Body of pancreas (tissue), 4 donors: Measurements from ENCODE around the gene PTPN14. TPM values are rescaled to one million over a fixed set of nuclear protein-coding genes. Genes with fewer than 3 reads are reported as not detected.

Experiments
- ATAC-seq: fragments of 150-250 bp; one replicate; pipeline ENCODE4 v1.9.1; 2016
- DNase-seq, 4 donors: peaks; one replicate each; pipeline ENCODE4 v3.0.0-alpha.2; 2019
- H3K27ac ChIP-seq, 4 donors: fragments of 200-600 bp; sonication (generic); 1 replicate in 3 of 4; 2 replicates in 1 of 4; pipeline versions ENCODE4 v1.5.1 to v1.6.1; 2016 to 2019; ENCODE audit warnings: mild to moderate bottlenecking in 1 of 4, mixed read lengths in 1 of 4, moderate library complexity in 1 of 4
- H3K27me3 ChIP-seq, 2 donors: fragments of 200-600 bp; sonication (generic); one replicate each; pipeline ENCODE4 v1.6.0; 2016; ENCODE audit warnings: mild to moderate bottlenecking in 1 of 2
- H3K36me3 ChIP-seq, 2 donors: fragments of 200-600 bp; sonication (generic); replicated peaks in 1 of 2; 2 replicates each; pipeline ENCODE4 v1.5.1; 2016; ENCODE audit warnings: low read depth in 2 of 2; ENCODE audit not compliant: insufficient read depth in 1 of 2
- H3K4me1 ChIP-seq: fragments of 200-600 bp; sonication (generic); one replicate; pipeline ENCODE4 v1.6.0; 2016
- H3K4me3 ChIP-seq, 2 donors: fragments of 200-600 bp; sonication (generic); 1 replicate in 1 of 2; 2 replicates in 1 of 2; pipeline ENCODE4 v1.5.1; 2016 to 2019
- H3K9me3 ChIP-seq, 3 donors: fragments of 200-600 bp; sonication (generic); 1 replicate in 2 of 3; 2 replicates in 1 of 3; pipeline ENCODE4 v1.5.1; 2016
- POLR2A ChIP-seq, 3 donors: fragments of 450-650 bp; IDR thresholded peaks; one replicate each; pipeline ENCODE4 v1.6.1; 2016; ENCODE audit warnings: antibody characterized with exemption in 3 of 3, mild to moderate bottlenecking in 2 of 3
- WGBS, 2 donors: methylation state at CpG; one replicate each; pipeline ENCODE4 v1.1.5; 2017; 5-methylcytosine and 5-hydroxymethylcytosine counted together
- intact Hi-C: fragments of 100-400 bp; cut with DNase I; formaldehyde crosslinking; loops from one replicate; pipeline ENCODE4 v1.15.1; 2023
- total RNA-seq, 2 donors: library from RNA; depleted of rRNA; stranded (reverse); fragments of >200 nt; gene quantifications; one replicate each; pipeline ENCODE4 v1.1.0, GENCODE V29; 2016
- TF ChIP-seq, protein P1 (sequence below), 7 experiments: fragments of 450-650 bp in 4 of 7; fragments of 200-600 bp in 3 of 7; sonication (generic) in 3 of 7; IDR thresholded peaks; one replicate each; pipeline ENCODE4 v1.5.1; 2016 to 2019; ENCODE audit warnings: antibody characterized with exemption in 7 of 7

The PTPN14 gene
- total RNA-seq, 2 donors from 2014 or later: 10.5 to 18.7 TPM

DNA sequence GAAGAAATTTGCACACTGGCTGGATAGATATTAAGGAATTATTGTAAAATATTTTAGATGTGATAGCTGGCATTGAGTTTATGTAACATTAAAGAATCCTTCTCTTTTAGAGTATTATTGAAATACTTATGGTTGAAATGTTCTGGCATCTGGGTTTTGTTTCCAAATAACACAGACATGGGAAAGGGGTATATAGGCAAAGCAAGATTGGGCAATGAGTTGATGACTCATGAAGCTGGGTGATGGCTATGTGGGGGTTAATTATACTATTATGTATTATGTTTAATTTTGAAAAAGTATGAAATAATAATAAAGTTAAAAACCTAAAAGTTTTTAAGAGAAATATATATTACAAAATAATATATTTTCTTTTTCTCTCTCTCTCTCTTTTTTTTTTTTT, 12.5 kb upstream of the PTPN14 start:
- TF ChIP-seq POLR2A (IDR thresholded peaks at IDR 0.05): no peak
- TF ChIP-seq, protein P1, sequence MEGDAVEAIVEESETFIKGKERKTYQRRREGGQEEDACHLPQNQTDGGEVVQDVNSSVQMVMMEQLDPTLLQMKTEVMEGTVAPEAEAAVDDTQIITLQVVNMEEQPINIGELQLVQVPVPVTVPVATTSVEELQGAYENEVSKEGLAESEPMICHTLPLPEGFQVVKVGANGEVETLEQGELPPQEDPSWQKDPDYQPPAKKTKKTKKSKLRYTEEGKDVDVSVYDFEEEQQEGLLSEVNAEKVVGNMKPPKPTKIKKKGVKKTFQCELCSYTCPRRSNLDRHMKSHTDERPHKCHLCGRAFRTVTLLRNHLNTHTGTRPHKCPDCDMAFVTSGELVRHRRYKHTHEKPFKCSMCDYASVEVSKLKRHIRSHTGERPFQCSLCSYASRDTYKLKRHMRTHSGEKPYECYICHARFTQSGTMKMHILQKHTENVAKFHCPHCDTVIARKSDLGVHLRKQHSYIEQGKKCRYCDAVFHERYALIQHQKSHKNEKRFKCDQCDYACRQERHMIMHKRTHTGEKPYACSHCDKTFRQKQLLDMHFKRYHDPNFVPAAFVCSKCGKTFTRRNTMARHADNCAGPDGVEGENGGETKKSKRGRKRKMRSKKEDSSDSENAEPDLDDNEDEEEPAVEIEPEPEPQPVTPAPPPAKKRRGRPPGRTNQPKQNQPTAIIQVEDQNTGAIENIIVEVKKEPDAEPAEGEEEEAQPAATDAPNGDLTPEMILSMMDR (IDR thresholded peaks at IDR 0.05): no peak
- no peak for ATAC-seq

DNA sequence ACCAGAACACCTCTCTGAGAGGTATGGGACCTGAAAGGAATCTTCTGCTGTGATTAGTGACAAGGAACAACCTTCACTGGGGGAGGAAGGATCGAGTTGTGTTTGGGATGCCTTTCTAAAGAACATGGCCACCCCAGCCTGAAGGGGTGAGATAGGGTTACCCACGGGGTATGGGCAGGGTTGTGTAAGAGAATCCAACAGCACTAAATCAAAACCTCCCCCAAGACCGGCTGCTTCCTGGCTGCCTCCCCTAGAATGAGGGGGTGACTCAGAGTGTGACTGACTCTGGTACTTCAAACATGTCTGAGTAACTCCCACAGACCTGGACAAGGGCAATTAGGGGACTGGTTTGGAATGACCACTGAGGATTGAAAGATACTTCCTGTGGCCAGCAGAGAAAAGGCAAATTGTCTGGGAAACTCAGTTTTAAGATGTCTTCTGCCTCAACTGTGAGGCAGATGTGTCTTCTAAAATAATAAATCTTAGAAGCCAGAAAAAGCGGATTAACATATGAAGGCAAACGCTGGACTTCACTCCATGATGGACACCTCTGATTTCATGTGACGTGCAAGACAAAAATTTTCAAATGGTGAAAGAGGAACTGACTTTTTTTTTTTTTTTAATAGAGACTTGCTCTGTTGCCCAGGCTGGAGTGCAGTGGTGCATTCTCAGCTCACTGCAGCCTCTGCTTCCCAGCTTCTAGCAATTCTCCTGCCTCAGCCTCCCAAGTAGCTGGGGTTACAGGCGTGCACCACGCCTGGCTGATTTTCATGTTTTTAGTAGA, 6.7 kb upstream of the PTPN14 start:
- TF ChIP-seq, protein P1 (IDR thresholded peaks at IDR 0.05): no peak
- no peak for TF ChIP-seq POLR2A (IDR thresholded peaks at IDR 0.05)
- DNase-seq (no peak), ATAC-seq (no peak)
- Histone ChIP-seq H3K36me3 (no peaks in the 10 kb centered on the region), H3K4me3 (no peak overlapping the region), H3K4me1 (no peaks in the 10 kb centered on the region), H3K27me3 (no peaks in the 10 kb centered on the region), H3K27ac (no peak overlapping the region), H3K9me3 (no peaks in the 10 kb centered on the region)
- intact Hi-C loops: no loop called here
- WGBS, 2 donors: 53 to 67% methylated on average over 8 of the region's 8 CpGs

More for the DNA sequence above, 12.5 kb upstream of the PTPN14 start:
- no peak overlapping the region for H3K27ac ChIP-seq
- intact Hi-C loops: no loop called here
- no peaks in the 10 kb centered on the region for H3K9me3 ChIP-seq
- H3K27me3 ChIP-seq: no peaks in the 10 kb centered on the region
- H3K36me3 ChIP-seq: no peaks in the 10 kb centered on the region
- no peak for DNase-seq
- no peaks in the 10 kb centered on the region for H3K4me1 ChIP-seq
- H3K4me3 ChIP-seq: no peak overlapping the region

DNA sequence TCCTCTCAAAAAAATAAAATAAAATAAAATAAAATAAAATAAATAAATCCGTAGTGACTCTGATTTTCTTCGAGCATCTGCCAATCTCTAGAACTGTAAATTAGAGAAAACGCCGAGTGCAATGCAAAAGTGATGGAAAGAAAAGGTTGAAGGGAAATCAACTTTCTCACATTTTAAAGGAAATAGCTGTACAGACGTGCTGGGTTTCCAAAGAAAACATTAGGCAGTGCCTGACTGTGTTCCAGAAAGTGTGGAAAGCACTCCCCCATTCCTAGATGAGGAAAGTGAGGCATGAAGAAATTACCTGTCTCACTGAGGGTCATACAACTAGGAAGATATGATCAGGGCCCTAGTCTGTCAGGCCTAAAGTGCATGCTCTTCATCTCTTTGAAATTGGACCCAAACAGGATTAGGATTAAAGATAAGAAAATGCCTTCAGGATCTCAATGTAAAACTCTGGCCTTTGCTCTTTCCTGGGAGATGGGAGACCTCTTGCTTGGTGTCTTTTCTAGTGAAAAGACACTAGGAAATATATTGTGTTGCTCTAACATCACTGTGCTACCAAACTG, 1.8 kb upstream of the PTPN14 start:
- ATAC-seq: no peak
- no peaks in the 10 kb centered on the region for H3K36me3 ChIP-seq
- intact Hi-C loops: no loop called here
- WGBS, 2 donors: 76 to 83% methylated on average over 5 of the region's 5 CpGs
- H3K4me1 ChIP-seq: peaks cover 28% of the 10 kb centered on the region
- H3K9me3 ChIP-seq: no peaks in the 10 kb centered on the region
- H3K27ac ChIP-seq: peak overlapping the region in 3 of 4 donors; percentile 96 to 98 (median 98)
- DNase-seq: no peak
- no peaks in the 10 kb centered on the region for H3K27me3 ChIP-seq
- TF ChIP-seq, protein P1 (IDR thresholded peaks at IDR 0.05): no peak
- TF ChIP-seq POLR2A (IDR thresholded peaks at IDR 0.05): no peak
- no peak overlapping the region for H3K4me3 ChIP-seq

DNA sequence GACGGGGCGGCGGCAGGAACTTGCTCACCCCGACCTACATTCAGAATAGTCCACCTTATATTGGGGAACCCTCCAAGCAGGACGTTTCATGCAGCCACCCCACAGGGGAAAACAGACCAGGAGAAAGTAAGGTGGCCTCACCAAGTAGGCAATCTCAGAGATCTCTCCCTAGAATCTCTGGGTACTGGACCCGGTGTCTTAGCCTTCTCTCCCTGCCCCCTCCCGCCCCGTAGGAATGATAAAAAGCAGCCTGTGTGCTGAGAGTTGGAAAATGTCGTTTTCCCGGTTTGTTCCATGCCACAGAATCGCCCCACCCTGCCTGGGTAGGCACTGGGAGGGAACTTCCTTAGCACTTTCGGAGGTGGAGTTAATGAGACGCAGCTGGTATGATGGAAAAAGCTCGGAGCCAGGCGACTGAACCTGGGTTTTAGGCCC, 789 bp upstream of the PTPN14 start:
- DNase-seq (peak; percentile 70 to 82 (median 75)), ATAC-seq (peak; percentile 63)
- H3K27ac ChIP-seq: peak overlapping the region; percentile 96 to 99 (median 98)
- 0% methylated on average over 11 to 15 of the region's 15 CpGs for WGBS, 2 donors
- TF ChIP-seq POLR2A (IDR thresholded peaks at IDR 0.05): peak in 2 of 3 donors; percentile 63 to 64
- TF ChIP-seq, protein P1 (IDR thresholded peaks at IDR 0.05): no peak
- no peaks in the 10 kb centered on the region for H3K27me3 ChIP-seq
- peak overlapping the region; percentile 0 to 70 for H3K4me3 ChIP-seq
- intact Hi-C loops: no loop called here
- no peaks in the 10 kb centered on the region for H3K36me3 ChIP-seq
- no peaks in the 10 kb centered on the region for H3K9me3 ChIP-seq
- H3K4me1 ChIP-seq: peaks cover 38% of the 10 kb centered on the region
